Lower lobe of right lung (tissue), 2 donors: ENCODE data around the gene HMCN2. TPM values are rescaled to one million over a fixed set of nuclear protein-coding genes. Genes with fewer than 3 reads are reported as not detected.

Experiments
- ATAC-seq, 2 donors: fragments of 200-7000 bp; cut with Tn5 transposase; one replicate each; pipeline ENCODE4 v1.9.1; 2020 to 2022; ENCODE audit warnings: mild to moderate bottlenecking in 2 of 2, moderate library complexity in 2 of 2
- DNase-seq: peaks from one replicate; pipeline ENCODE4 v3.0.0-alpha.2; 2020
- H3K27ac ChIP-seq: fragments of 200-600 bp; one replicate; pipeline ENCODE4 v1.8.0; 2022
- H3K27me3 ChIP-seq: fragments of 200-600 bp; one replicate; pipeline ENCODE4 v1.8.0; 2022; ENCODE audit warnings: low read depth
- H3K36me3 ChIP-seq: fragments of 200-600 bp; one replicate; pipeline ENCODE4 v1.8.0; 2022; ENCODE audit warnings: mild to moderate bottlenecking
- H3K4me1 ChIP-seq: fragments of 200-600 bp; one replicate; pipeline ENCODE4 v1.8.0; 2022
- H3K4me3 ChIP-seq: fragments of 200-600 bp; one replicate; pipeline ENCODE4 v1.8.0; 2022; ENCODE audit warnings: mild to moderate bottlenecking
- H3K9me3 ChIP-seq: fragments of 200-600 bp; one replicate; pipeline ENCODE4 v1.8.0; 2022
- intact Hi-C: fragments of 100-400 bp; cut with DNase I; formaldehyde crosslinking; loops from one replicate; pipeline ENCODE4 v1.11.0; 2022
- total RNA-seq: library from RNA; stranded (reverse); fragmentation: NEBNext Ultra II Directional; extraction: Animal tissue kit (Norgen Biotek cat#: 25700); gene quantifications from one replicate; pipeline ENCODE4 v1.2.1, GENCODE V29; 2021
- TF ChIP-seq, protein P1 (sequence below): fragments of 200-600 bp; IDR thresholded peaks from one replicate; pipeline ENCODE4 v1.8.0; 2022; ENCODE audit warnings: antibody characterized with exemption, mild to moderate bottlenecking
- donor health status: DM: no; HTN: yes; CAD: no; lungs with severe emphysema.

HMCN2 gene
- total RNA-seq, 1 donor from 2014 or later, result 4.7 TPM

DNA sequence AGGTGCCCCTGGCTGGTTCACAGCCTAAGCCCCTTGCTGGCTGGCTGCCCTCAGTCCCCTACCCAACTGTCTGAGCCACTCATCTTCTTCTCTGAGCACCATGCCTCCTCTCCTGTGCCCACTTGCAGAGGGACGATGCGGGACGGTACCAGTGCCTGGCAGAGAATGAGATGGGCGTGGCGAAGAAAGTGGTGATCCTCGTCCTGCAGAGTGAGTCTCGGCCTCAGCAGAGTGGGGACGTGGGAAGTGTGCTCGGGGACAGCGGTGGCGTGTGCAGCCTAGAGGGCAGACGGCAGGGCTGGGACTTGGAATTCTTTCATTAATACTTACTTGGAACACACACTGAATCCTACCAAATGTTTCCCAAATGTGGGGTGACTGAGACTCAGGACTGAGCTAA is 144.9 kb downstream of the HMCN2 start:
- H3K27ac ChIP-seq, result no peak overlapping the region
- ATAC-seq, result no peak
- intact Hi-C loops, result no loop called here

DNA sequence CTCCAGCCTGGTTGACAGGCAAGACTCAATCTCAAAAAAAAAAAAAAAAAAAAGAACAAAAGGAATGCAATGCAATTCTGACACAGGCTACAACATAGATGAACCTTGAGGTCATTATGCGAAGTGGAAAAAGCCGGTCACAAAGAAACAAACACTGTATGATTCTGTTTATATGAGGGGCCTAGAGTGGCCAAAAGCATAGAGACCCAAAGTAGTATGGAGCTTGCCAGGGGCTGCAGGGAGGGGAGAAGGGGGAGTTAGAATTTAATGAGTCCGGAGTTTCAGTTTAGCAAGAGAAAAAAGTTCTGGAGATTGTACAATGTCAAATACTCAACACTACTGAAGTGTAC is 146.0 kb downstream of the HMCN2 start:
- DNase-seq (no peak), ATAC-seq (no peak)
- no peak overlapping the region for H3K27ac ChIP-seq
- H3K36me3 ChIP-seq, result no peaks in the 10 kb centered on the region
- H3K27me3 ChIP-seq, result no peaks in the 10 kb centered on the region
- H3K9me3 ChIP-seq, result no peaks in the 10 kb centered on the region
- H3K4me1 ChIP-seq, result no peaks in the 10 kb centered on the region
- TF ChIP-seq, protein P1, sequence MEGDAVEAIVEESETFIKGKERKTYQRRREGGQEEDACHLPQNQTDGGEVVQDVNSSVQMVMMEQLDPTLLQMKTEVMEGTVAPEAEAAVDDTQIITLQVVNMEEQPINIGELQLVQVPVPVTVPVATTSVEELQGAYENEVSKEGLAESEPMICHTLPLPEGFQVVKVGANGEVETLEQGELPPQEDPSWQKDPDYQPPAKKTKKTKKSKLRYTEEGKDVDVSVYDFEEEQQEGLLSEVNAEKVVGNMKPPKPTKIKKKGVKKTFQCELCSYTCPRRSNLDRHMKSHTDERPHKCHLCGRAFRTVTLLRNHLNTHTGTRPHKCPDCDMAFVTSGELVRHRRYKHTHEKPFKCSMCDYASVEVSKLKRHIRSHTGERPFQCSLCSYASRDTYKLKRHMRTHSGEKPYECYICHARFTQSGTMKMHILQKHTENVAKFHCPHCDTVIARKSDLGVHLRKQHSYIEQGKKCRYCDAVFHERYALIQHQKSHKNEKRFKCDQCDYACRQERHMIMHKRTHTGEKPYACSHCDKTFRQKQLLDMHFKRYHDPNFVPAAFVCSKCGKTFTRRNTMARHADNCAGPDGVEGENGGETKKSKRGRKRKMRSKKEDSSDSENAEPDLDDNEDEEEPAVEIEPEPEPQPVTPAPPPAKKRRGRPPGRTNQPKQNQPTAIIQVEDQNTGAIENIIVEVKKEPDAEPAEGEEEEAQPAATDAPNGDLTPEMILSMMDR, result no peak
- no peak overlapping the region for H3K4me3 ChIP-seq
- intact Hi-C loops, result no loop called here

More for the DNA sequence above, 144.9 kb downstream of the HMCN2 start:
- TF ChIP-seq, protein P1, result no peak
- H3K36me3 ChIP-seq, result no peaks in the 10 kb centered on the region
- H3K4me1 ChIP-seq, result no peaks in the 10 kb centered on the region
- H3K9me3 ChIP-seq, result no peaks in the 10 kb centered on the region
- no peak for DNase-seq
- H3K27me3 ChIP-seq, result no peaks in the 10 kb centered on the region
- no peak overlapping the region for H3K4me3 ChIP-seq

DNA sequence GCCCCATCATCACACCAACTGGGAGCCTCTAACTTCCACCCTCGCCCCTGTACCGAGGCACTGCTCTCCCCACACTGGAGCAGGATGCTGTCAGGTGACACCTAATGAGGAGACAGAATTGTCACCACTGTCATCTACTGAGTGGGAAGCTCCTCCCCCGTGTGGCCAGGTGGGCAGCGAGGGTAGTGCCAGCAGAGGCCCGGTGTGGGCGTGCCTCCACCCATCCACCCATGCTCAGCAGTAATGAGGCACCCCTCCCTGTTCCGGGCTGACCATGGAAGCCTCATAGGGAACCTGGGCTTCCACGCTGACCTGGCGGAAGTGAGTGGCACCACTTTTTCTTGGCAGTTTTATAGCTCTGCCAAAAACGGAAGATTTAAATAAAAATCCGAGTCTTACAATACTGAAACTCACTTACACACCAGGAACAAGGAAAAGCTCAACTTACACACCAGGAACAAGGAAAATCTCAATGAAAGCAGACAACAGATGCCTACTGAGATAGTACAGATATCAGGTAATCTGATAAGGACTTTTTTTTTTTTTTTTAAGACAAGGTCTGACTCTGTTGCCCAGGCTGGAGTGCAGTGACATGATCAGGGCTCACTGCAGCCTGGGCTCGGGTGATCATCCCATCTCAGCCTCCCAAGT is 148.6 kb downstream of the HMCN2 start:
- Histone ChIP-seq H3K27ac (no peak overlapping the region), H3K9me3 (no peaks in the 10 kb centered on the region), H3K4me3 (no peak overlapping the region), H3K36me3 (no peaks in the 10 kb centered on the region), H3K27me3 (no peaks in the 10 kb centered on the region), H3K4me1 (no peaks in the 10 kb centered on the region)
- TF ChIP-seq, protein P1, result no peak
- intact Hi-C loops, result no loop called here
- DNase-seq (no peak), ATAC-seq (no peak)

DNA sequence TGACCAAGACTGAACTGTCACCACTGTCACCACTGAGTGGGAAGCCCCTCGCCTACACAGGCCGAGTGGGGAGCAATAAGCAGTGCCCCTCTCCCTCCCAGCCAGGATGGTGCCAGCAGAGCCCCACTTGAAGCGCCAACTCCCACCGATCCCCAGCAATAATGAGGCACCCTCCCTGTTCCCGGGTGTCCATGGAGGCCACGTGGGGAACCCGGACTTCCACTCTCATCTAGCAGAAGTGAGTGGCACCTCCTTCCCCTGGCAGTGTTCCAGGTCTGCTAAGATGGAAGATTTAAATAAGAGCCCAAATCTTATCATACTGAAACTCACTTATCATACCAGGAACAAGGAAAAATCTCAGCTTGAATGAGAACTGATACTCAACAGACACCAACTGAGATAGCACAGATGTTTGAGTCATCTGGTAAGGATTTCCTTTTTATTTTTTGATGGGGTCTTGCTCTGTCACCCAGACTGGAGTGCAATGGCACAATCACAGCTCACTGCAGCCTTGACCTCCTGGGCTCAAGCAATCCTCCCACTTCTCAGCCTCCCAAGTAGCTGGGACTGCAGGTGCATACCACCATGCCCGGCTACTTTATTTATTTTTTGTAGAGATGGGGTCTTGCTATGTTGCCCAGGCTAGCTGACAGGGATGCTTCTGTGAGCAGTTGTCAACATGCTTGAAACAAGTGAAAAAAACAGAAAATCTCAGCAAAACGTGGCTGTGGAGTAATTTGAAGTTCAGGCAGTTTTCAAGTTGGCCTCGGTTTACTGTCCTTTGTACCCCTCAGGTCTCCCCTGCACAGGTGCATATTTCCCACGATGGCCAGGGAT is 149.6 kb downstream of the HMCN2 start:
- Histone ChIP-seq H3K4me3 (no peak overlapping the region), H3K9me3 (no peaks in the 10 kb centered on the region), H3K27me3 (no peaks in the 10 kb centered on the region), H3K27ac (no peak overlapping the region), H3K4me1 (no peaks in the 10 kb centered on the region), H3K36me3 (no peaks in the 10 kb centered on the region)
- TF ChIP-seq, protein P1, result no peak
- ATAC-seq (no peak), DNase-seq (no peak)
- intact Hi-C loops, result no loop called here

DNA sequence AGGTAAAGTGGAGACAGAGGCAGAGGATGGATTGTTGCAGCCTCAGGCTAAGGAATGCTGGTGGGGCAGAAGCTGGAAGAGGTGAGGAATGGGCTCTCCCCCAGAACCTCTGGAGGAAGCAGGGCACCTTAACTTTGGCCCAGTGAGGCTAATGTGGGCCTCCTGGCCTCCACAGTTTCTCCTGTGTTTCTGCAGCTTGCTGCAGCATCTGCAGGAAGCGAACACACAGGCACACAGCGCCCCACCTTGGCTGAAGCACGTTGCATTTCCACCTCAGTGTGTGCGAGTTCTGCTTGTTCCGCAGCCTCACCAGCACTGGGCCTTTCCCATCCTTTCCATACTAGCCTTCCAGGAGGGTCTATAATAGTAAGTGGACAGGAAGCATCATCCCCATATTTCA is 152.0 kb downstream of the HMCN2 start:
- H3K36me3 ChIP-seq, result no peaks in the 10 kb centered on the region
- no peaks in the 10 kb centered on the region for H3K4me1 ChIP-seq
- TF ChIP-seq, protein P1, result no peak
- no peaks in the 10 kb centered on the region for H3K27me3 ChIP-seq
- no peak overlapping the region for H3K27ac ChIP-seq
- DNase-seq (no peak), ATAC-seq (no peak)
- intact Hi-C loops, result no loop called here
- H3K4me3 ChIP-seq, result no peak overlapping the region
- H3K9me3 ChIP-seq, result no peaks in the 10 kb centered on the region
